ENCODE data around the gene TMEM190. TPM values are rescaled to one million over a fixed set of nuclear protein-coding genes. Genes with fewer than 3 reads are reported as not detected.

TMEM190 gene
- total RNA-seq, 2 experiments from 2014 or later: not detected

DNA sequence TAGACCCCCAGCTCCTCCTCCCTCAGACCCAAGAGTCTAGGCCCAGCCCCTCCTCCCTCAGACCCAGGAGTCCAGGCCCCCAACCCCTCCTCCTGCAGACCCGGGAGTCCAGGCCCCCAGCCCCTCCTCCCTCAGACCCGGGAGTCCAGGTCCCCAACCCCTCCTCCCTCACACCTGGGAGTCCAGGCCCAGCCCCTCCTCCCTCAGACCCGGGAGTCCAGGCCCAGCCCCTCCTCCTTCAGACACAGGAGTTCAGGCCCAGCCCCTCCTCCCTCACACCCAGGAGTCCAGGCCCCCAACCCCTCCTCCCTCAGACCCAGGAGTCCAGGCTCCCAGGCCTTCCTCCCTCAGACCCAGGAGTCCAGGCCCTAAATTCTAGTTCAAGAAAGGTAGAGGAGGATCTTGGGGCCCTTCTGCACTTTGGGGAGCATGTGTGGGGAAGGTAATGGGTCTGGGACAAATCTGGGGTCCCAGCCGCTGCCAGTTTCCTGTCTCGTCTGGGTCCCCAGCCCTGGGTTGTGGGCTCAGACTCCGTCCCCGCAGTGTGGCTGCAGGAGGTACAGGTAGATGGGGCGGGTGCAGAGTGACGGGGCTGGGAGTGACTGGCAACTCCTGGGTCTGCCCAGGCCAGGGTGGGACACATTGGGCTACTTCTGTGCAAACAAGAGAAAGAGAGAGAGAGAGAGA is 3.2 kb upstream of the TMEM190 start:
- DNase-seq: no peak
- Mint-ChIP-seq H3K36me3 (no peaks in the 10 kb centered on the region), H3K4me1 (peaks cover 13% of the 10 kb centered on the region), H3K27me3 (peaks cover 67% of the 10 kb centered on the region), H3K4me3 (no peak overlapping the region), H3K9me3 (no peaks in the 10 kb centered on the region), H3K27ac (no peak overlapping the region)

DNA sequence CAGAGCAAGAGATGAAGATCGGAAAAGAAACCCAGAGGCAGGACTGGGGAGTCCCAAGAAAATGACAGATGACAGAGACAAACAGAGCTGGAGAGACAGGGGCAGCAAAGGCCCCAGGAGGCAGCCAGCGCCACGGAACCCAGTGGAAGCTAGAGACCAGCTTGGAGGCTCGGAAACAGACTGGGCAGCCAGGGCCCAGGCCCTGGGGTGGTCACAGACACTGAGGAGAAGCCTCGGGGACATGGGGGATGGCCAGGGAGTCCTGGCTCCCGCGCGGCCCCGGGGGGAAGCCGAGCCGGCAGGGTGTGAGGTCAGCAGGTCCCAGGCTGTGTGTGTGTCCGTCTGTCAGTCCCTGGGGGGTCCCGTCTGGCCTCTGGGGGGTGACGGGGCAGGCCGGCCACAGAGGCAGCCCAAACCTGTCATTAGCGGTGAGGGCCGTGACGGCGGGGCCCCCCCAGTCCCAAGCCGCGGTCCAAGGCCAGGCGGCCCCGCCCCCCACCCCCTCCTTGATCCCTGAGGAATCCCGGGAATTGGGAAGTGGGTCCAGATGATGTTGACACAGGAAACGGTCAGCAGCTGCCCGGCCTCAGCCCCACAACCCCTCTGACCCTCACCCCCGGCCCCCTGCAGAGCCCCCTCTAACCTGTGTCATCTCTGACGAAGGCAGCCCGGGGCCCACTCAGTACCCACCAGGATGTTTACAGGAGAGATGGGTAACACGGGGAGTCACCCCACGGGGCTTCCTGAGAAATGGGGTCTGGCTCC is 2.5 kb upstream of the TMEM190 start:
- Mint-ChIP-seq H3K27ac (no peak overlapping the region), H3K4me3 (no peak overlapping the region), H3K9me3 (no peaks in the 10 kb centered on the region), H3K36me3 (no peaks in the 10 kb centered on the region), H3K4me1 (peaks cover 13% of the 10 kb centered on the region), H3K27me3 (peaks cover 61% of the 10 kb centered on the region)
- DNase-seq: no peak

DNA sequence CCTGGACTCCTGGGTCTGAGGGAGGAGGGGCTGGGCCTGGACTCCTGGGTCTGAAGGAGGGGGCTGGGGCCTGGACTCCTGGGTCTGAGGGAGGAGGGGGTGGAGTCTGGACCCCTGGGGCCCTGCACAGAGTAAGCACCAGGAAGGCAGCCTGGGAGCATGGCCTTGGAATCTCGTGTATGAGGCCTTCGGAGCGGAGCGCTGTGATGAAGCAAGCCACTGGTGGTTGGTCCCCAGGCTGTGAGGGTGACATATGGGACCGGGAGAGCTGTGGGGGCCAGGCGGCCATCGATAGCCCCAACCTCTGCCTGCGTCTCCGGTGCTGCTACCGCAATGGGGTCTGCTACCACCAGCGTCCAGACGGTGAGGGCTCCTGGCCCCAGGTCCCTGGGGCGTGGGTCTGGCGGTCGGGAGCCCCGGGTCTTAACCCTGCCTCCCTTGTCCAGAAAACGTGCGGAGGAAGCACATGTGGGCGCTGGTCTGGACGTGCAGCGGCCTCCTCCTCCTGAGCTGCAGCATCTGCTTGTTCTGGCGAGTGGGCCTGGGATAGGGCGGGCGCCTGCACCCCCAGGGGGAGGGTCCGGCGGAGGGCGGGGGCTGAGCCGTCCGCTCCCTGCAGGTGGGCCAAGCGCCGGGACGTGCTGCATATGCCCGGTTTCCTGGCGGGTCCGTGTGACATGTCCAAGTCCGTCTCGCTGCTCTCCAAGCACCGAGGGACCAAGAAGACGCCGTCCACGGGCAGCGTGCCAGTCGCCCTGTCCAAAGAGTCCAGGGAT is 918 bp downstream of the TMEM190 start:
- Mint-ChIP-seq H3K9me3 (peaks cover 2% of the 10 kb centered on the region), H3K4me1 (peaks cover 11% of the 10 kb centered on the region), H3K4me3 (no peak overlapping the region)

DNA sequence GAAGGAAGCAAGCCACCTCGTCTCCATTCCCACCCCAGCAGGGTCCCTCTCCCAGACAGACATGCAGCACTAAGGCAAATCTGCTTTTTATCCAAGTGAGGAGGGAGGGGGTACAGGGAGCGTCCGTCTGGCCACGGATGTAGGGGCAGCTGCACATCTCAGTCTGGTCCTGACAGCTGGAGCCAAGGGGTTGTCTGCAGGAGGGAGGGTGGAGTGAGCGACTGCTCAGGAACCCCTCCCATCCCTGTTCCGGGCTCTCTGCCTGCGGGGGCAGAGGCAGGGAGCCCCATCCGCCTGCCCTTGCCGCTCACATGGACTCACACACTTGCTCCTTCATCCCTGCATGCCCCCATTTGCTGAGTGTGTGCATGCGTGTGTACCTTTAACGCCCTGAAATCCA is 2.5 kb downstream of the TMEM190 start:
- H3K9me3 Mint-ChIP-seq: peaks cover 2% of the 10 kb centered on the region
- no peak for DNase-seq
- peaks cover 19% of the 10 kb centered on the region for H3K36me3 Mint-ChIP-seq
- H3K4me3 Mint-ChIP-seq: no peak overlapping the region
- H3K27ac Mint-ChIP-seq: no peak overlapping the region
- H3K27me3 Mint-ChIP-seq: peaks cover 20% of the 10 kb centered on the region
- peaks cover 14% of the 10 kb centered on the region for H3K4me1 Mint-ChIP-seq

More for the DNA sequence above, 918 bp downstream of the TMEM190 start:
- Mint-ChIP-seq H3K27ac (no peak overlapping the region), H3K36me3 (peaks cover 14% of the 10 kb centered on the region), H3K27me3 (peaks cover 32% of the 10 kb centered on the region)
- DNase-seq: no peak

DNA sequence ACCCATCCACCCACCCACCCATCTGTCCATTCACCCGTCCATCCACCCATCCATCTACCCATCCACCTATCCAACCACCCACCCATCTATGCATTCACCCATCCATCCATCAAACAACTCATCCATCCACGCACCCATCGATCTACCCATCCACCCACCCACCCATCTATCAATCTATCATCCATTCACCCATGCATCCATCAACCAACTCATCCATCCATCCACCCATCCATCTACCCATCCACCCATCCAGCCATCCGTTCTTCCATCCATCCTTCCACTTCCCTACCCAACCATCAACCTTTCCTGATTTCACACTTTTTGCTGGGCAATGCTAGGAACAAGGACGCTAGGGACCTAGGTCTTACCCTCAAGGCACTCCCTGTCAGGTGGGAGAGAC is 5.4 kb downstream of the TMEM190 start:
- Mint-ChIP-seq H3K27ac (peak overlapping the region; percentile 20), H3K27me3 (peaks cover 7% of the 10 kb centered on the region)

DNA sequence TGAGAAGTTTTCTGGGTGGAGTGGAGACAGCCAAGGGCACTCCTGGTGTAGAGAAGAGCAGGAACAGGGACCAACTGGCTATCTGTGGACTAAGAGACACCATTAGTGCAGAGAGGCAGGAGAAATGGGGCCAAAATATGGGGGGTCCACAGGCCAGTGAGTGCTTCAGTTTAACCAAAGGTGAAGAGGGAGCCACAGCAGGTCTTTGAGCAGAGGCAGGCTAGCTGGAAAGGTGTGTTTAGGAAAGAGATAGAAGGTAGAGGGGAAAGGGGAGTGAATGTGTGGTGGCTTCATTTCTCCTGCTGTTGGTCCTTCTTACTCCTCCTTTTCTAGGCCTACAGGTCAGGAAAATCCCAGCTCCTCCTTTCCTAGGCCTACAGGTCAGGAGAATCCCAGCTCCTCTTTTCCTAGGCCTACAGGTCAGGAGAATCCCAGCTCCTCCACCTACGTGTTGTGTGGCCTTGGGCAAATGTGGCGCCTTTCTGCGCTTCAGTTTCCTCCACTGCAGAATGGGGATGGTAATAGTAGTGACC is 6.0 kb downstream of the TMEM190 start:
- peaks cover 2% of the 10 kb centered on the region for H3K9me3 Mint-ChIP-seq
- peak overlapping the region; percentile 94 for H3K4me3 Mint-ChIP-seq
- no peak for DNase-seq
- peaks cover 39% of the 10 kb centered on the region for H3K36me3 Mint-ChIP-seq
- peak overlapping the region; percentile 95 for H3K27ac Mint-ChIP-seq
- peaks cover 7% of the 10 kb centered on the region for H3K27me3 Mint-ChIP-seq
- H3K4me1 Mint-ChIP-seq: peaks cover 26% of the 10 kb centered on the region

More for the DNA sequence above, 5.4 kb downstream of the TMEM190 start:
- peak overlapping the region; percentile 94 for H3K4me3 Mint-ChIP-seq
- peaks cover 33% of the 10 kb centered on the region for H3K36me3 Mint-ChIP-seq
- H3K4me1 Mint-ChIP-seq: peaks cover 26% of the 10 kb centered on the region
- H3K9me3 Mint-ChIP-seq: peaks cover 2% of the 10 kb centered on the region
- DNase-seq: no peak

DNA sequence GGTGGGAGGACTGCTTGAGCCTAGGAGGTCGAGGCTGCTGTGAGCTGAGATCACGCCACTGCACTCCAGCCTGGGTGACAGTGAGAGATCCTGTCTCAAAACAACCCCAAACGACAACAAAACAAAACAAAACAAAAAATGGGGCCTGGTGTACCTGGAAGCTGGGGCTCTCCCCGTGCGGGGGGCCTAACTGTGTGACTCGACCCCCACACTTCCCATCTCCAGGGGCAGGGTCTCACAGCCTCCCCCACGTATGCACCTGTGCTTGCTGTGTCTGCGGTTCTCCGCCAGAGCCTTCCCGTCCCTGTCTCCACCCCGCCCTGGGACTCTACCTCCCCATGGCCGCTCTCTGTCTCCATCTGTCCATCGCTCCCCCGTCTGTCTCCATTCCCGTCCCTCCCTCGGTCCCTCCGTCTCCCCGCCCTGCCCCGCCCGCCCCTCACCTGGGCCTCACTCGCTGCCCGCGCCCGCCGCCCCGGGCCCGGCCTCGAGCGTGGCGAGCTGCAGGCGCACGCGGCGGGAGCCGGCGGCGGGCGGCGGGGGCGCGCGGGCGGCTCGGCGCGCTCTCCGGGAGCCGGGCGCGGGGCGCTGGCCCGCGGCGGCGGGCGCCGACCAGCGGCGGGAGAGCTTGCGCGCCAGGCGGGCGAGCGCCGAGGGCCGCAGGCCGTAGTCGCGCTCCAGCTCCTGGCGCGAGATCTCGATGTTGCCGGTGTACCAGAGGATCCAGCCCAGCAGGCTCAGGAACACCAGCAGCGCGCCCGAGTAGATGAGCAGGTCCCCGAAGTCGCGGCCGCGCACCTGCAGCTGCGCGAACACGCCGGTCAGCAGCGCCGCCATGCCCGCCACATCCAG is 6.9 kb downstream of the TMEM190 start:
- Mint-ChIP-seq H3K27me3 (peaks cover 7% of the 10 kb centered on the region), H3K4me1 (peaks cover 34% of the 10 kb centered on the region), H3K4me3 (peak overlapping the region; percentile 94), H3K36me3 (peaks cover 48% of the 10 kb centered on the region), H3K9me3 (peaks cover 2% of the 10 kb centered on the region), H3K27ac (peak overlapping the region; percentile 95)
- DNase-seq: peak; percentile 73

DNA sequence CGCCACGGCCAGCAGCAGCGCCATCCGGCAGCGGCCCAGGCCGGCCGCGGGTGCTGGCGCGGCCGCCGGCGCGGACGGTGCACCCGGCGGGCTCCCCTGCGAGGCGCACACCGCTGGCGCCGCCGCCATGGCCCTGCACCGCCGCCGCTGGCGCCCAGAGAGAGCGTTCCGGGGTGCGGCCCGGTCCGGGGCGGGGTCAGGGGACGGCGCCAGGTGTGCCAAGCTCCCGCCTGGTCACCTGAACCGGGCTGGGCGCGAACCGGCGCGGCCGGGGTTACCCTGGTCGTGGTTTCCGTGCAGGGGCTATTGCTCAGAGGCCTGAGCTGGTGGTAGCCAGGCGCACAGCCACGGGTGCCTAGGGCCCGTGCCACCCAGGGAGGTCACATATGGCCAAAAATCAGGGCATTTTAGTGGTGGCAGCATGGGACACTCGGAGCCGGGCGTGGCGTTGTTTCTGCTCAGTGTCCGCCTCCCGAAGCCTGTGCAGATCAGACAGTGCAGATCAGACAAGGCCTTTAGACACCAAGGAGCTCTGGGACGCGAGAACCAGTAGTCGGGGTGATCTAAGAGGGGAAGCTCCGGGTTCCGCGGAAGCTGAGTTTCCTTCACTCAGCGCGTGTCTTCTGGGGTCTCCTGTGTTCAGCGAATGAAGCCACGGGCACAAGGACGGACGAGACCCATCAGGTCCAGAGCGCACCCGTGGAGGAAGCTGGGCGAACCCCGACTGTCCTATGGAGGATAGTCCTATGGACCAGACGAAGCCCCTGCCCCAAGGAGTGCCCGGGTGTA is 7.7 kb downstream of the TMEM190 start, which contains the start of gene TMEM238:
Gene TMEM238, minus strand, starts transcription at position 162 of the 789 bp plus-strand sequence. Its CDS starts 33 bp downstream, at position 129.
- DNase-seq: peak; percentile 69
- H3K9me3 Mint-ChIP-seq: peaks cover 2% of the 10 kb centered on the region
- H3K36me3 Mint-ChIP-seq: peaks cover 54% of the 10 kb centered on the region
- H3K4me1 Mint-ChIP-seq: peaks cover 39% of the 10 kb centered on the region
- peaks cover 7% of the 10 kb centered on the region for H3K27me3 Mint-ChIP-seq
- peak within 1 kb of the TSS; percentile 100 for H3K4me3 Mint-ChIP-seq
- peak within 1 kb of the TSS; percentile 100 for H3K27ac Mint-ChIP-seq

DNA sequence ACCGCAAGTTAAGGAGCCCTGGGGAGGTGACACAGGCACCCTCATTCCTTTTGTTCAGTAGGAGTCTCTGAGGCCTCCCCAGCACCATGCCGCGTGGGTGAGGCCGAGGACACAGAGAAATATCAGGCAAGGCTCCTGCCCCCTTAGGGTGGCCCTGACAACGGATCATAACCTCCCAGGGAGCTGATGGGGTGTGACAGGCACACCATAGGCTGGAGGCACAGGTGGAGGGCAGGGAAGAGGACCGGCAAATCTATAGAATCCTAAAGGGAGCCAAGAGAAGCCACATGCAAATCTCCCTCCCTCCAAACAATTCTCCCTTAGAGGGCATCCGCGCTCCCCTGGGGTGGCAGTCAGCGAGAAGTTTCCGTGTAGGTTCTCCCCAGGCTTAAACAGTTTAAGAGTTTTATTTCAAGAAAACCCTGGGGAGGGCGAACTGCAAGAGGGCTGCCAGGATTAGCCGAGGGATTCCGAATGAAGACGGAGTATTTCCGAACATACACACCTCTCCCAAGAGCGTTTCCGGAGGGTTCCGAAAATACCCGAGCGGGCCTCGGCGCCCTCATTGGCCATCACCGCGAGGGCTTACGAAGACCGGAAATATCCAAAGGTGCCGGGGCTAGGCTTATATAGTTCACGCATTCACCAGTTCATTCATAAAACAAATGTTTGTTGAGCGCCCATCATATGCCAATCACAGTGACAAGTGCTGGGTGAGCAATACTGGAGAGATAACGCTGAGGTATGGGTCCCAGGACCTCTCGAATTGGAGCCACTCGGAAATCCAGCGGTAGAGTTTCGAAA is 8.5 kb downstream of the TMEM190 start:
- Mint-ChIP-seq H3K27me3 (peaks cover 7% of the 10 kb centered on the region), H3K4me3 (peak overlapping the region; percentile 100), H3K27ac (peak overlapping the region; percentile 100), H3K36me3 (peaks cover 60% of the 10 kb centered on the region), H3K4me1 (peaks cover 44% of the 10 kb centered on the region), H3K9me3 (peaks cover 2% of the 10 kb centered on the region)
- peak; percentile 96 for DNase-seq

DNA sequence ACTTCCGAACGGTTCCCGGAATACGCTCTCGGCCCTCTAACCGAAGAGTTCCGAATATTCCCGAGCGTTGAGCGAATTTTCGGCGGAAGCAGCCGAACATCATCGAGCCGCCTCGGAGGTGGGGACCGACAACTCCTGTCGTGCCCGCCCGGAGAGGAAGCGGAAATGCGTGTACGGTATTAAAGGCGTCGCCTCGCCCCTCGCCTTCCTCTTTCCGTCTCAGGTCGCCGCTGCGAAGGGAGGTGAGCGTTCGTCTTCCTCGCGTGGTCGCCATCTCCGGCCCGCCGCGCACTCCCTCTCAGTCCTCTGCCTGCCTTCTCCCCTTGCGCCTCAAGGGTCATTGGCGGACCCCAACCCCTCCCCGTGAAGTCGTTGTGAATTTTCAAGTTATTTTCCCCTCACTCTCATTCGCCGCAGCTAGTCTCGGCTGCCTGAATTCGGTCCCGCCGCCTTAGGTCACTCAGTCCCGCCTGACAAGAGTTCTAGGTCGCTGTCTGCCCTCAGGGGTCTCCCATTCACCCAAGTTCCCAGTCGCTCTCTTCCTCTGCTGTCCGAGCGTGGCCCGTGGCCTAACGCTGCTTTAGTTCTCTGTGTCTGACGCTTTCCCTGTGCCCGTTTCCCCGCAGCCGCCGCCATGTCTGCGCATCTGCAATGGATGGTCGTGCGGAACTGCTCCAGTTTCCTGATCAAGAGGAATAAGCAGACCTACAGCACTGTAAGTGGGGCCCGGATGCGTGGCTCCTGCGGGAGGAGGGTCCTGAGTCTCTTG is 9.3 kb downstream of the TMEM190 start, which contains the start of gene RPL28:
Gene RPL28, plus strand, starts transcription at position 209 of the 769 bp plus-strand sequence. Its CDS starts 426 bp downstream, at position 635.
- Mint-ChIP-seq H3K27ac (peak within 1 kb of the TSS; percentile 100), H3K4me3 (peak within 1 kb of the TSS; percentile 100), H3K36me3 (peaks cover 66% of the 10 kb centered on the region), H3K9me3 (peaks cover 2% of the 10 kb centered on the region), H3K27me3 (peaks cover 7% of the 10 kb centered on the region), H3K4me1 (peaks cover 49% of the 10 kb centered on the region)
- DNase-seq: peak; percentile 97

DNA sequence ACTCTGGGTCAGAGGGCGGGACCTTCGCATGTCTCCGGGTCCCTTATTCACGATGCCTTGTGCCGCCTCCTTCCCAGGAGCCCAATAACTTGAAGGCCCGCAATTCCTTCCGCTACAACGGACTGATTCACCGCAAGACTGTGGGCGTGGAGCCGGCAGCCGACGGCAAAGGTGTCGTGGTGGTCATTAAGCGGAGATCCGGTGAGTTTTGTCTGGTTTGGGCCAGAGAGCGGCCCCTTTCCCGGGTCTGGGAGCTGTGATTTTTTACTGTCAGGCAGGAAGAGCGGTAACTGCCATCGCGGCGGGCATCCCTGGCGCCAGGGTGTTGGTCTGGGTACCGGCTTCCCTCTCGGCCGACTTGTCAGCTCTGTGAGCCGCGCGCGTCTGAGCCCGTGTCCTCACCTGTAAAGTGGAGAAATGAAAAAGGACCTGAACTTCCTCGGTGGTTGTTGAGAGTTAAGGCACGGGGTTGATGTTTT is 9.9 kb downstream of the TMEM190 start:
- H3K4me3 Mint-ChIP-seq: peak overlapping the region; percentile 100
- H3K4me1 Mint-ChIP-seq: peaks cover 49% of the 10 kb centered on the region
- H3K27me3 Mint-ChIP-seq: peaks cover 7% of the 10 kb centered on the region
- peak overlapping the region; percentile 100 for H3K27ac Mint-ChIP-seq
- H3K36me3 Mint-ChIP-seq: peaks cover 64% of the 10 kb centered on the region
- peaks cover 2% of the 10 kb centered on the region for H3K9me3 Mint-ChIP-seq
- DNase-seq: no peak
